Right hindlimb (tissue), 1 donor: Measurements from ENCODE around the gene NINL.
"Not testable (repeated sequence)": the region's sequence is repeated elsewhere in the genome, so short reads cannot be mapped to it uniquely, and the experiment has no call there.

Source experiments
- DNase-seq: peaks from one replicate; pipeline ENCODE4 v3.0.0-alpha.2; 2018

NINL gene

DNA sequence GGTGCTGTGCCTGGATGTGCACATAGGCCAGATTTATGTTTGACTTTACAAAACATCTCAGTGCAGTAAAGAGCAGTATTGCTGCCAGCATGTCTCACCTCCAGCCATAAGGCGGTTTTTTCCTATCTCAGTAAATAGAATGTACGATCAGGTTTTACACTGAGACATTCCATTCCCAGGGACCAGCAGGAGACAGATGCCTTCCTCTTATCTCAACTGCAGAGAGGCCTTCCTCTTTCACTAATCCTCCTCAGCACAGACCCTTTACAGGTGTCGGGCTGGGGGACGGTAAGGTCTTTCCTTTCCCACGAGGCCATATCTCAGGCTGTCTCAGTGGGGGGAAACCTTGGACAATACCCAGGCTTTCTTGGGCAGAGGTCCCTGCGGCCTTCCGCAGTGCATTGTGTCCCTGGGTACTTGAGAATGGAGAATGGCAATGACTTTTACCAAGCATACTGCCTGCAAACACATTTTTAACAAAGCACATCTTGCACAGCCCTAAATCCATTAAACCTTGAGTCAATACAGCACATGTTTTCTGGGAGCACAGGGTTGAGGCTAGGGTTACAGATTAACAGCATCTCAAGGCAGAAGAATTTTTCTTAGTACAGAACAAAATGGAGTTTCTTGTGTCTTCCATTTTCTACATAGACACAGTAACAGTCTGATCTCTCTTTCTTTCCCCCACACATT lies 34.5 kb downstream of the NINL start:
- not testable (repeated sequence) for DNase-seq

DNA sequence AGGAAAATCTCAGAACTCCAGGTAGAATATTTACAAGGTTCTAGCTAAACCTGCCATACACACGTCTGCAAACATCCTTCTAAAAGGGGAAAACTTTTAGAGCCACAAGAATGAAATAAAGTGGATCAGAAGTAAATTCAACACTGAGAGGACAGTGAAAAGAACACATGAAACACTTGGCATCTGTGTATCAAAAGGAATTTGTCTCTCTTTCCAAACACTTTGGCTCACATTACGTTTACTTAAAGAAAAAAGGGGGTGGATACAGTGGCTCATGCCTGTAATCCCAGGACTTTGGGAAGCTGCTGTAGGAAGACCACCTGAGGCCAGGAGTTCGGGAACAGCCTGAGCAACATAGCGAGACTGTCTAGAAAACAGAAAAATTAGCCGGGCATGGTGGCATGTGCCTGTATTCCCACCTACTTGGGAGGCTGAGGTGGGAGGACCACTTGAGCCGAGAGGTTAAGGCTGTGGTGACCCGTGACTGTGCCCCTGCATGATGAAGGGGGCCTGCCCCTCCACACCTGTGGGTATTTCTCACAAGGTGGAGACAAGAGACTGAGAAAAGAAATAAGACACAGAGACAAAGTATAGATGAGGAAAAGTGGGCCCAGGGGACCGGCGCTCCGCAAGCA lies 35.4 kb downstream of the NINL start:
- no peak for DNase-seq

DNA sequence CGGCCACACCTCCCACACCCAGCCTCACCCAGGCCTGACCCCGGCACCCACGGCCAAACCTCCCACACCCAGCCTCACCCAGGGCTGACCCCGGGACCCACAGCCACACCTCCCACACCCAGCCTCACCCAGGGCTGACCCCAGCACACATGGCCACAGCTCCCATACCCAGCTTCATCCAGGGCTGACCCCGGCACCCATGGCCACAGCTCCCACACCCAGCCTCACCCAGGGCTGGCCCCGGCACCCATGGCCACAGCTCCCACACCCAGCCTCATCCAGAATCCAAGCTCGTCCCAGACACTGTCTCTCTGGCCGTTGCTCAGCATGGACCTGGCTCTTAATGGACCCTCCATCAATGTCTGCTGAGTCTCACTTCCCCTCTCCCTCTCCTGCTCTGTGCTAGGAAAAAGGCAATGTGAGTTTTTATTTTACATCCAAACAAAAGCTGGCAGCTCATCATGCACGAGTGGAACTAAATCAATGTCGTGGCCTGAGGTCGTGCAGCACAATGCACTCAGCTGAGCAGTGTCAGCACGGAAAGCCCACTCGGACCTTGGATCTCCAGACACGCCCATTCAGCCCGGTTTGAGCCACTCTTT lies 36.1 kb downstream of the NINL start:
- DNase-seq: no peak

DNA sequence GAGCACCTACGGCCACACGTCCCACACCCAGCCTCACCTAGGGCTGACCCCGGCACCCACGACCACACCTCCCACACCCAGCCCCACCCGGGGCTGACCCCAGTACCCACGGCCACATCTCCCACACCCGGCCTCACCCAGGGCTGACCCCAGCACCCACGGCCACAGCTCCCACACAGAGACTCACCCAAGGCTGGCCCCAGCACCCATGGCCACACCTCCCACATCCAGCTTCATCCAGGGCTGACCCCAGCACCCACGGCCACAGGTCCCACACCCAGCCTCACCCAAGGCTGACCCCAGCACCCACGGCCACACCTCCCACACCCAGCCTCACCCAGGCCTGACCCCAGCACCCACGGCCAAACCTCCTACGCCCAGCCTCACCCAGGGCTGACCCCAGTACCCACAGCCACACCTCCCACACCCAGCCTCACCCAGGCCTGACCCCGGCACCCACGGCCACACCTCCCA lies 36.7 kb downstream of the NINL start:
- DNase-seq: no peak

DNA sequence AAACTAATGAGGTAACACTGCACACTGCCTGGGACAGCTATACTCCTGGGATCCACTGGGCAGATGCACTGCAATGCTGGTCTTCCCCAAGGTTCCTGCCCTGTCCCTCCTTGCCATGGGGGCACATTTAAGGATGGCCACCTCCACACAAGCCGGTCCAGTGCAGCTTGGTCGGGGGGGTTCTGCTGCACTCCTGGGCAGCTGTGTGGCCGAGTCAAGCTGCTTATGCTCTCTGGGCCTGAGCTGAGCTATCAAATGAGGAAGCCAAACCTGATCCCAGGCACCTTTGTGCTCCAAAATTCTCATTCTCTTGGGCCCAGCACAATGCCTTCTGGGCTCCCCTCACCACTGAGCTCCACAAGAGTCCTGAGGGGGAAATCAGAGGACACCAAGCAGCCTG lies 37.3 kb downstream of the NINL start:
- DNase-seq: no peak

DNA sequence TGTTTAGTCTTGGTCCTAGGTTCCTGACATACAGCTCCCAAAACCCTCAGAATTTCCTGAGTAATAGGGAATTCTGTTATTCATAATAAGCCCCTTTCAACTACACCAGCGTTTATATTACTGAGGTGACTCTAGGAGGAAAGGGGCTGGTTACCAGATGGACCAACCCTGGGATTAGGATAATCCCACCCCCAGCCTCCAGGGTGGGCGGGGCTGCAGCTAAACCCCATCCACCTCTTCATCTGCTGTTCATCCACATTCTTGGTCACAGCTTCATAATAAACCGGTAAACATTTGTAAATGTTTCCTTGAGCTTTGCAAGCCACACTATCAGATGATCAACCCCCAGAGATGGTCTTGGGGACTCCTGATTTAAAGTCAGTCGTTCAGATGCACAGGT lies 38.3 kb downstream of the NINL start:
- no peak for DNase-seq

DNA sequence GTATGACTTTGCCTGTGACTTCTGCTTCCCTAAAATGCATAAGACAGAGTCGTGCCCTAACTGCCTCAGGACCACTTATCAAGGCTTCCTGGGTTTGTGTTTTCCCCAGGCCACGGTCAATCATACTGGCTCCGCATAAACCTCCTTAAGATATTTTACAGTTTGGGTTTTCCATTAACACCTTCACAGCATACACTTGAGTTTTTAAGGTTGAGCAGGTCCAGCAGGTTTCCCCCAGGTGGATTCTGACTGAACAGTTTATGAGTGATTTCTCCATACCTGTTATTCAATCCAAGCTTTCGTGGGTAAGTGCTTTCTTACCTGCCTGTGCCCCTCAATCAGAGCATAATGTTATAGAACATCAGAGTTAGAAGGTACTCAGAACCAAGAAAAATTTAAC lies 39.3 kb downstream of the NINL start:
- DNase-seq: no peak

DNA sequence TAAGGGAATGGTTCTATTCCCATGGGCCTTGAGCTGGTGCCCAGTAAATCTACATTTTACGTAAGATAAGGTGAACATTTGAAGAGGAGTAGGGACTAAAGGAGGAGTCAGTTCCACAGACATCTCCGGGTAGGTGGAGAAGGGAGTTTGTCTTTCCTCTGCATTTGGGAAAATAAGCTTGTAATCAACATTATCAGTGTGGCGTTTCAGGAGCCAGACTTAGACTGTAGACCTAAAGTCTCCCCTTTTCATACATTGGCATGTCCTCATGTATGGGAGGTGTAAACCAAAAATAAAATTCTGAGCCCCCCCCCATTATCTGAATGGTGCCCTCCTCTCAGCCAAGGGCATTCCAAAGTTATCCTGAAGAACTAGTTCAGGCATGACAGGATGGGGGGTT lies 40.2 kb downstream of the NINL start:
- DNase-seq: no peak

DNA sequence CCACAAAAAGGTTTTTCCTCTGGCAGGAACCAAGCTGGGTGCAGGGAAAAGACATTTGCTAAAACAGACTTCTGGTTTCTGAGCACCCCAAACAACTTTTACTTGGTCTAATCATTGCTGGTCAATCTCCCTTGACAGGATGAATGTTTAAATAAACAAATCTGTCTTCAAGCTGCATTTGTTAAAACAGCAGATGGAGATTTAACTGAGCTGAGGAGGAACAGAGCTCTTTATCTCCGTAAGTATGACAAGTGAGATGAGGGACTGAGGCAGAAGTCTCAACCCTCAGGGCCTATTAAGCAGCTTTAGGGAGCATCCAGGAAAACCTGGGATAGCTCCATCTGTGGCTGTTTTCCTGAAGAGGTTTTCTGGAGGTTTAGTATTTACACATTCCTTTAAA lies 40.6 kb downstream of the NINL start:
- DNase-seq: no peak

DNA sequence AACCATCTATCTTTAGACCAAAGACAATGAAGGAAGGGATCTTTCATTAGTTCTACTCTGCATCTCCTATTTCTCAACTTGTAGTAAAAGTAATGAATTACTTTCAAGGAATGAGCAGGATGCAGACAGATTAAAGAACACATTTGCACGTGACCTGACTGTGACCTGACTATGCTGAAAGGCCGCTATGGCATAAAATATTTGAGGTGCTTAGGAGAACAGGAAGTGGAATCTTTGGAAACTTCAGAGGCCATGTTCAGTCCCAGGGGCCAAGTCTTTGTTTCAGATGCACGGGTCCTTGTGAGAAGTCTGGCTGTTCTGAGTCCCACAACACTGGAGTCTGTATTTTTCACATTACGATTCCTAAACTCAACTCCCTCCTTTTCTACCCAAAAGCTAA lies 41.0 kb downstream of the NINL start:
- DNase-seq: no peak

DNA sequence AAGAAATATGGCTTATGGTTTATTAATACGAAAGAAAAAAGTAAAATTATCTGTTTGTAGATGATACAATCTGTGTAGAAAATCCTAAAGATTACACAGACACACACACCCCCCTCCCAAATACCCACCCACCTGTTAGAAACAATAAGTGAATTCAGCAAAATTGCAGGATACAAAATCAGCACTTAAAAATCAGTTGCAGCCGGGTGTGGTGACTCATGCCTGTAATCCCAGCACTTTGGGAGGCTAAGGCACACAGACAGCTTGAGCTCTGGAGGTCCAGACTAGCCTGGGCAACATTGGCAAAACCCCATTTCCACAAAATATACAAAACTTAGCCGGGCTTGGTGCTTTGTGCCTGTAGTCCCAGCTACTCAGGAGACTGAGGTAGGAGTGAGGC lies 42.3 kb downstream of the NINL start:
- DNase-seq: no peak

DNA sequence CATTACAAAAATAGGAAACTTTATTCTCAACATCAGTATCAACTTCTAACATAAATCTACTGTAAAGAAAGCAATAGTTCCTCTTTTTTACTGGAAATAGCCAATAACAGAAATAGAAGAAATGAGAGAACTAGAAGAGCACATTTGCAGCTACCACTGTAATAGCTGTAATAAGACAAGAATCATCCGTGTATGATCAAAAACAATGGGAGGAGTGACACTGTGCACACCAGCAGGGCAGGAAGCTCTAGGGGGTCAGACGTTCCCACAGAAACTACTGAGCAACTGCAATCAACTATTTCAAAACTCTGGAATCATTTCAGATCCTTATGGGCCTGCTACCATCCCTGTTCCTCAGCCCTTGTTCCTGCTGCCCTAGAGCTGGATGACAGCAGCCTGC lies 43.7 kb downstream of the NINL start:
- DNase-seq: no peak

DNA sequence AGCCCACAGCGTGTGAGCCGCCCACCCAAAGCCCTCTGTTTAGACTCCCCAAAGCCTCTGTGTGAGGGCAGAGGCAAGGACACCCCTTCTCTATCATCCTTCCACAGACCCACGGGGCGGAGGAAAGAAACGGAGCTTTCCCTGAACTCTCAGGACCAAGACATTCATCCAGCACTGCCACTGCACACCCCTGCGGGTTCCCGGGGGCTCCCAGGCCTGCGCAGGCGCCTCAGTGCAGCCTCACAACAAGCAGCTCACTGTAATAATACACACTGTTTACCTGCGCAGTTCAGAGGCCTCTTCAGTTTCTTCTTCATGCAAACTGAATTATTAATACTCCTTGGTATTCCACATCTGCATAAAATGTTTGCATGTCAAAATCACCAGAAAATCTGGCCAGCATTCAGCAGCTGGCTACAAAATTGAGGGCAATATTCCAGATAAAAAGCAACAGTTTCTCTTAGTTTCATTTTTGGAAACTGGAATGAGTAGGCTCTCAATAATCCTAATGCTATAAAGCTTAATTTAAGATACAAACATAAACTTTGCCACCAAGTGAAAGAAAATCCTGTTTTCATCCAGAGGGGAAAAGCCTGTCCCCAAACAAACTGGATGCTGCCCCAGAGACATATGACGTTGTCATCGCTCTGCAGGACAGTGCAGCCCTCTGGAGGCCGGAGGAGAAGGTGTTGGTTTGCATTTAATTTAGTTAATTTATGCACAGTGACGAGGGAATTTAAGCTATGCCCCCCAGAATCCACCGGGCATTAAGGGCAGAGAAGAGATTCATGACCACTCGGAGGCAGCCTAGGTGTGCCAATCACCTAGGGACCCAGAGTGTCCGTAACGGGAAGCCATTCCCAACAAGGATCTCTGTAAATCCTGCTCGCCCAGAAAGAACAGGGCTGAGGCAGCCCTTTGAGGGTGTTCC lies 45.3 kb downstream of the NINL start:
- peak; percentile 63 for DNase-seq

DNA sequence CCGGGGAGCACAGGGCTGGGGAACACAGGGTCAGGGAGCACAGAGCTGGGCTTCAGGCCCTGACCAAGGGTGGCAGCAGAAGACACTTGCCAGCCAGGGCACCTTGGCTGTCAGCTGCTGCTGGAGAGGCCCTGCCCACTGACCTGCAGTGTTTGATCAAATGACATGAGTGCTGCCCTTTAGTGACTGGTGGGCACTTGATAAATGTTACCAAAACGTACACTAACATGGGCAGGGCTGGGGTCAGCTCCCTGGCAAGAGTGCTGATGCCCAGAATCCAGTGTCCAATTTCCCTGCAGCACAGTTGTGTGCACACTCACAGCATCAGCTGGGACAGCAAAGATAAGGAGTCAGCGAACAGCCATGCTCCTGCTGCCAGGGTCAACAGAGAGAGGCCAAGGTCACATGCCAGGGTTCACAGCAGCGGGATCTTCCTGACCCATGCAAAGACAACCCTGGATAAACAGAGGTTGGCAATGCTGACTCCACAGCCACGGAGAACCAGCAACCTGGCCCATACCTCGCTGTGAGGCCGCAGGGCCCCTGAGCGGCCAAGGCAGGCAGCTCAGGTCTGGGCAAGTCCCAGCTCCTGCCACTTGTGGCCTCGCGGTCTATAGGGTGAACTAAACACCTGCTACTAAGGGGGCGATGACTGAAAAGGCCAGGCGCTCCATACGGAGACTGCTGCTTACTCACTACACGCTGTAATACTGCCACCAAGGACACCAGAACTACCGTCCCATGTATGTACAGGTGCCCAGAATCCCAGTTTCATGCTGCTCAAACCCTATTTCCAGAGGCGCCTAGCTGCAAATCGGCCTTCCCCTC lies 46.3 kb downstream of the NINL start:
- DNase-seq: no peak

DNA sequence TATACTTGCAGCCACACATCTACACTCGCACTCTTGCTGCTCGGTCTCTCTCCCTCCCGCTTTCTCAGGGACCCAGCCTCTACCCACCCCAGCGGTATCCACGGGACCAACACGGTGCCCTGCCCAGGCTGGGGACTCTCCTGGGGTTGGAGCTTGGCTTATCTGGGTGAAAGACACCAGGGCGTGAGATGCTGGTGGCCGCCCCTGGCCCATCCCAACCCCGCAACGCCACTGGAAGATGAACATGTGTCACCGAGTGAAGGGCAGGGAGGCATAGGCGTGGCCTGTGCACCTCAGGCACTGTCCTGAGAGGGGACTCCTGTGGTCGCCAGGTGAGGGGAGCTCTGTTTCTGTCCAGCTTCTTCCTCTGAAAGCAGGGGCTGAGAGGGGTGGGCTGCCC lies 47.4 kb downstream of the NINL start:
- no peak for DNase-seq

DNA sequence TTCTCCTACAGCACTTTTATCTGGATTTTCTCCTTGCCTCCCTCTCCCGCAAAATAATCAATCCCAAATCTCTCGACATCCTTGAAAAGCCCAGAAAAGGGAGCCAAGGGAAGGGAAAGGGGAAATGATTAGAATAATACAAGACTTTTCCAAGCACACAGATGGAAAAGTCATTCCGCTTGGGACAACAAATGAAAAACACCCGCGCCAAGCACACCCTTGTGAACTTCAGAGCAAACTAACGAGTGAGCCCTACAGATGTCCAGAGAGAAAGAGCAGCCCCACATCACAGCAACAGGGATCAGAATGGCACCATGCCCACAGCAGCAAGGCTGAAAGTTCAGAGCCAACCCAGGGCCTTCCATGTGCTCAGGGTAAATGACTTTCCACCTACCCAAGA lies 49.6 kb downstream of the NINL start:
- DNase-seq: peak; percentile 65

DNA sequence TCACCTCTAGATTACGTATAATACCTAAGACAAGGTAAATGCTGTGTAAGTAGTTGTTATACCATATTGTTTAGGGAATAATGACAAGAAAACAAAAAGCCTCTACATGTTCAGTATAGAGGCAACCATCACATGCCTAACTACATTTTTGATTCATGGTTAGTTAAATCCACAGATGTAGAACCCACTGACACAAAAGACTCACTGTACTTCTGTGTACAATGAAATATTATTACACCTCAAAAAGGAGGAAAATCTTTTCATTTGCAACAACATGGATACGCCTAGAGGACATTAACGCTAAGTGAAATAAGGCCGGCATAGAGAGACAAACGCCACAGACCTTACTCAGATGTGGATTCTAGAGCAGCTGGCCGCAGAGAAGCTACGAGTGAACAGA lies 50.5 kb downstream of the NINL start:
- DNase-seq: no peak

DNA sequence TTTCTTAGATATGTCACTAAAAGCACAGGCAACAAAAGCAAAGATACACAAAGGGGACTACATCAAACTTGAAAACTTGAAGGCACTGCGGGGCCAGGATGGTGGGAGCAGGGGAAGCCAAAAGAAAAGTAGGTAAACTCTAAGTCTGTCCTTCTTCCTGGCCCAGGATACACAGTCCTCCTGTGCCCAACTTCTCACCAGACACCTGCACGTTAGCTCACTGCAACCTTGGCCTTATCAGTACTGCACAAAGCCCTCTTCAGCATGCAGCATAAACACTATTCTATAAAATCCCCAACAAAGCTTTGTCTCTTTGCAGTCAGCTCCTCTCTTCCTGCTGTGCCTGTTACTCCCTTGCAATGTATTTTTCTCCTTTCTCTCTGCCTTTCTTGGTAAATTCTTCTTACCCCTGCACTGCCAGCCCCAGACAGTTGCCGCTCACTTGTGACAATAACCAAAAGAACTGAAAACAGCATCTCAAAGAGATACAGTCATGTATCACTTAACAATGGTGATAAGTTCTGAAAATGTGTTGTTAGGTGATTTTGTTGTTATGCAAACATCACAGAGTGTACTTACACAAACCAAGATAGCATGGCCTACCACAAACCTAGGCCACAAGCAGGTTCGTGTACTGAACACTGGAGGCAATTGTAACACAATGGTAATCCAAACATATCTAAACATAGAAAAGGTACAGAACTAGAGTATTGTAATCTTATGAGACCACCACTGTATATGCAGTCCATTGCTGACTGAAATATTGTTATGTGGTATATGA lies 51.2 kb downstream of the NINL start:
- no peak for DNase-seq

DNA sequence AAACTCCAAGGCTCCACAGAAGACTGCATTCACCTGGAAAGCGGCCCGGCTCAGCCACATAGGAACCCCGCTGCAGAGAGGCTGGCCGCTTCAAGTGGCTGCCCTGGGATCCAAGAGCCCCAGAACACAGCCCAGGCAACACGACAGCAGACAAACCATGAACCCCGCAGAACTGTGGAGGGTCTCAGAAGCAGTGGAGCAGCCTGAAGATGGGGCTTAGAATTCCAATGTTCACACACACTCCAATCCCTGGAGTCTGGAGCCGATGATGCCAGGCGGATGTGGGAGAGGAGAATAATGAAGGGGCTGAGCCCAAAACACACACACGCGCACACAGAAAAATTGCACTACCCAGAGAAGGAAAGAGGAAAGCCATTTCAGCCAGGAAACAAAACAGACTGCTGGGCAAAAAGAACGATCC lies 52.4 kb downstream of the NINL start:
- DNase-seq: peak; percentile 49

DNA sequence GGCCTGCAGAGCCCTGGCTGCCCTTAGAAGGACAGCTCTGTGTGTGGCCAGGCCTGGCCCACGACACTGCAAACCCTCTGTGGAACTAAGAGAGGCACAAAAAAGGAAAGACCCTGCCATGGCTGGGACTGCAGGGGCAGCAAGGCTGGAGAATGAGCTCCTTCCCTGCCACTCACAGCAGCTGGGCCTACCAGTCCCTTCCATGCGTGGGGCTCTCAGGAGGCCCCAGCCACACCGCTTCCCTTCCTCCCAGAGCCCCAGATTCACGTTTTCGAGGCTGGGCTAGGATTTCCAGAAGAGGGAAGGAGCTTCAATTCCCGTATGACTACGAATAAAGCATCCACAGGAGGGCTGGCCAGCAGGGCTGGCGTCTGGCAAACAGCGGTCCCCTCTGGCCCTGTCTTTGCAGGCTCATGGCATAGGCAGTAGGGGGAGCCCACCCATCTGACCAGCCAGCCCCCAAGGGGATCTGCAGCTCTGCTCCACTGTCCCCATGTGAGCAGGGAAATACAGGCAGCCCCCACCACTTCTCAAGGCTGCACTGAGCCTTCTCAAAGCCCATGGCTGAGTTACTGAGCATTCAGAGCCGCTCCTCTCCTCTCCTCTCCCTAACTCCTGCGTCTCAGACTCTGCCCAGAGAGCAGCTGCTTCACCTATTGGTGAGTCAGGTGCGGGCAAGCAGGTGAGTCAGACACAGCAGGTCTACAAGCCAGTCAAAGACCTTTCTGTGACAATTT lies 53.1 kb downstream of the NINL start:
- no peak for DNase-seq
